ENCODE data around the gene VPS45.
"Not testable (repeated sequence)": the region's sequence is repeated elsewhere in the genome, so short reads cannot be mapped to it uniquely, and the experiment has no call there.

The VPS45 gene

DNA sequence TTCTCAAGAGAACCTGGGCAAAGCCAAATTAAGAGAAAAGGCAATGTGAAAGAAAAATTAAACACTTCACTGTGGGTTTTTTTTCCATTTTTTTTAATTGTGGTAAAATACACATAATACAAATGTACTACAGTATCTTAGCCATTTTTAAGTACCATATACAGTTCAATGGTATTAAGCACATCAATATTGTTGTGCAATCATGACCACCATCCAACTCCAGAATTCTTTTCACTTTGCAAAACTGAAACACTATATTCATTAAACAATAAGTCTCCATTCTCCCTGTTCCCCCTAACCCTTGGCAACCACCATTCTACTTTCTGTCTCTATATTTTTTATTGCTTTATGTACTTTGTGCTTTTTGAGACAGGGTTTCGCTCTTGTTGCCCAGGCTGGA is 39.3 kb upstream of the VPS45 start:
- Histone ChIP-seq H3K9me3 (ENCODE audit: insufficient read depth, low read length) (no peaks in the 10 kb centered on the region), H3K4me2 (ENCODE audit: low read depth, low read length, poor library complexity, severe bottlenecking) (no peak overlapping the region), H3K9me2 (replicated peaks; ENCODE audit: insufficient read depth, low read length) (no peaks in the 10 kb centered on the region), H3K4me3 (ENCODE audit: insufficient read depth, low read length, poor library complexity, severe bottlenecking) (no peak overlapping the region), H3K79me2 (ENCODE audit: insufficient read depth, low read length) (no peaks in the 10 kb centered on the region), H3K27ac (ENCODE audit: low read depth, low read length) (no peak overlapping the region), H3K9ac (ENCODE audit: low read length) (no peak overlapping the region), H3K27me3 (ENCODE audit: low read length) (no peaks in the 10 kb centered on the region), H2AFZ (ENCODE audit: low read depth, low read length, severe bottlenecking) (no peak overlapping the region), H3F3A (ENCODE audit: insufficient read depth) (no peaks in the 10 kb centered on the region), H4K20me1 (ENCODE audit: low read depth, low read length) (no peaks in the 10 kb centered on the region), H3K36me3 (ENCODE audit: low read length) (no peaks in the 10 kb centered on the region)
- TF ChIP-seq, protein P1, sequence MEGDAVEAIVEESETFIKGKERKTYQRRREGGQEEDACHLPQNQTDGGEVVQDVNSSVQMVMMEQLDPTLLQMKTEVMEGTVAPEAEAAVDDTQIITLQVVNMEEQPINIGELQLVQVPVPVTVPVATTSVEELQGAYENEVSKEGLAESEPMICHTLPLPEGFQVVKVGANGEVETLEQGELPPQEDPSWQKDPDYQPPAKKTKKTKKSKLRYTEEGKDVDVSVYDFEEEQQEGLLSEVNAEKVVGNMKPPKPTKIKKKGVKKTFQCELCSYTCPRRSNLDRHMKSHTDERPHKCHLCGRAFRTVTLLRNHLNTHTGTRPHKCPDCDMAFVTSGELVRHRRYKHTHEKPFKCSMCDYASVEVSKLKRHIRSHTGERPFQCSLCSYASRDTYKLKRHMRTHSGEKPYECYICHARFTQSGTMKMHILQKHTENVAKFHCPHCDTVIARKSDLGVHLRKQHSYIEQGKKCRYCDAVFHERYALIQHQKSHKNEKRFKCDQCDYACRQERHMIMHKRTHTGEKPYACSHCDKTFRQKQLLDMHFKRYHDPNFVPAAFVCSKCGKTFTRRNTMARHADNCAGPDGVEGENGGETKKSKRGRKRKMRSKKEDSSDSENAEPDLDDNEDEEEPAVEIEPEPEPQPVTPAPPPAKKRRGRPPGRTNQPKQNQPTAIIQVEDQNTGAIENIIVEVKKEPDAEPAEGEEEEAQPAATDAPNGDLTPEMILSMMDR (IDR thresholded peaks at IDR 0.05; ENCODE audit: insufficient read depth, low read length, poor library complexity, severe bottlenecking) = no peak
- no peak for TF ChIP-seq EZH2phosphoT487 (conservative IDR thresholded peaks at IDR 0.05; ENCODE audit: low read length)

DNA sequence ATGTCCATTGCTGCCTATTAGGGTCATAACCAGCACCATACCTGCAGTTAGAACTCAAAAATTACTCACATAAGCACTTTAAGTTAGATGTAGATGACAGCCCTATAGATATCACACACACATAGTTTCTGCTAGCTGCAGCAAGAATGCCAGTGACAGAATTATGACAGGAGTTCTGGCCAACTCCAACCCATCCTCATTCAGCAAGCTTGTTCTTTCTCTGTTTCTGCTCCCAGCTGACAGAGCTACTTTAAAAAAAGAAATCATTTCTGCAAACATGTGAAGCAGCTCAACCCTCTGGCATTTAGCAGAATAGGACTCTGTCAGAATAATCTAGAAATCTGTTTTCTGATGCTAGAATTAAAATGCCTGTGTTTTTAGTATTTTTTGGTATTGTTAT is 33.2 kb upstream of the VPS45 start:
- H3K4me3 ChIP-seq (ENCODE audit: insufficient read depth, low read length, poor library complexity, severe bottlenecking) = no peak overlapping the region
- no peaks in the 10 kb centered on the region for H3K9me2 ChIP-seq (replicated peaks; ENCODE audit: insufficient read depth, low read length)
- no peak overlapping the region for H3K9ac ChIP-seq (ENCODE audit: low read length)
- no peak overlapping the region for H2AFZ ChIP-seq (ENCODE audit: low read depth, low read length, severe bottlenecking)
- H4K20me1 ChIP-seq (ENCODE audit: low read depth, low read length) = no peaks in the 10 kb centered on the region
- H3K79me2 ChIP-seq (ENCODE audit: insufficient read depth, low read length) = no peaks in the 10 kb centered on the region
- TF ChIP-seq, protein P1 (IDR thresholded peaks at IDR 0.05; ENCODE audit: insufficient read depth, low read length, poor library complexity, severe bottlenecking) = no peak
- no peak for TF ChIP-seq EZH2phosphoT487 (conservative IDR thresholded peaks at IDR 0.05; ENCODE audit: low read length)
- no peaks in the 10 kb centered on the region for H3F3A ChIP-seq (ENCODE audit: insufficient read depth)
- no peaks in the 10 kb centered on the region for H3K9me3 ChIP-seq (ENCODE audit: insufficient read depth, low read length)
- H3K4me2 ChIP-seq (ENCODE audit: low read depth, low read length, poor library complexity, severe bottlenecking) = no peak overlapping the region
- H3K27ac ChIP-seq (ENCODE audit: low read depth, low read length) = no peak overlapping the region
- no peaks in the 10 kb centered on the region for H3K36me3 ChIP-seq (ENCODE audit: low read length)
- no peaks in the 10 kb centered on the region for H3K27me3 ChIP-seq (ENCODE audit: low read length)

DNA sequence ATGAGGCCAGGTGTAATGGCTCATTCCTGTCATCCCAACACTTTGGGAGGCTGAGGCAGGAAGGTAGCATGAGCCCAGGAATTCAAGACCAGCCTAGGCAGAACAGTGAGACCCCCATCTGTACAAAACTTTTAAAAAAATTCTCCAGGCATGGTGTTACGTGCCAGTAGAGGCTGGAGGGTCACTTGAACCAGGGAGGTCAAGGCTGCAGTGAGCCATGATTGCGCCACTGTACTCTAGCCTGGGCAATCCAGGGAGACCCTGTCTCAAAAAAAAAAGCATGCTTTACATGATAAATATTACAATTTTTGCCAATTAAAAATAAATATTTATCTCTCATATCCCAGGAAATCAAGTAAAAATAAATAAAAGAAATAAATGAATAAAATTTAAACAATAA is 17.6 kb upstream of the VPS45 start:
- Histone ChIP-seq H3K9me3 (ENCODE audit: insufficient read depth, low read length) (no peaks in the 10 kb centered on the region), H3K36me3 (ENCODE audit: low read length) (no peaks in the 10 kb centered on the region), H2AFZ (ENCODE audit: low read depth, low read length, severe bottlenecking) (no peak overlapping the region), H3K27ac (ENCODE audit: low read depth, low read length) (no peak overlapping the region), H4K20me1 (ENCODE audit: low read depth, low read length) (no peaks in the 10 kb centered on the region), H3K79me2 (ENCODE audit: insufficient read depth, low read length) (no peaks in the 10 kb centered on the region), H3K4me2 (ENCODE audit: low read depth, low read length, poor library complexity, severe bottlenecking) (no peak overlapping the region), H3K27me3 (ENCODE audit: low read length) (0 out of 2 replicates have a peak, but pooled peaks cover 3% of the 10 kb centered on the region), H3K9me2 (replicated peaks; ENCODE audit: insufficient read depth, low read length) (no peaks in the 10 kb centered on the region), H3F3A (ENCODE audit: insufficient read depth) (no peaks in the 10 kb centered on the region), H3K9ac (ENCODE audit: low read length) (no peak overlapping the region), H3K4me3 (ENCODE audit: insufficient read depth, low read length, poor library complexity, severe bottlenecking) (no peak overlapping the region)
- TF ChIP-seq, protein P1 (IDR thresholded peaks at IDR 0.05; ENCODE audit: insufficient read depth, low read length, poor library complexity, severe bottlenecking) = no peak
- TF ChIP-seq EZH2phosphoT487 (conservative IDR thresholded peaks at IDR 0.05; ENCODE audit: low read length) = no peak

DNA sequence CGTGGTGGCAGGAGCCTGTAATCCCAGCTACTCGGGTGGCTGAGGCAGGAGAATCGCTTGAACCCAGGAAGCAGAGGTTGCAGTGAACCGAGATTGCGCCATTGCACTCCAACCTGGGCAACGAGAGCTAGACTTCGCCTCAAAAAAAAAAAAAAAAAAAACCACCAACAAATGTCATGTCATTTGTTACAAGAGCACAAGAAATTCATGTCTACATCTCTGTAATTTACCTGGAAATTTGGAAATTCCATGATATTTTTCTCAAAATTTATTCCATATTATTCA is 16.5 kb upstream of the VPS45 start:
- Histone ChIP-seq H3F3A (ENCODE audit: insufficient read depth) (no peaks in the 10 kb centered on the region), H3K79me2 (ENCODE audit: insufficient read depth, low read length) (no peaks in the 10 kb centered on the region), H3K27me3 (ENCODE audit: low read length) (0 out of 2 replicates have a peak, but pooled peaks cover 3% of the 10 kb centered on the region), H4K20me1 (ENCODE audit: low read depth, low read length) (no peaks in the 10 kb centered on the region), H3K4me2 (ENCODE audit: low read depth, low read length, poor library complexity, severe bottlenecking) (no peak overlapping the region), H3K9me2 (replicated peaks; ENCODE audit: insufficient read depth, low read length) (no peaks in the 10 kb centered on the region), H3K4me3 (ENCODE audit: insufficient read depth, low read length, poor library complexity, severe bottlenecking) (no peak overlapping the region), H3K9ac (ENCODE audit: low read length) (no peak overlapping the region), H3K9me3 (ENCODE audit: insufficient read depth, low read length) (no peaks in the 10 kb centered on the region), H2AFZ (ENCODE audit: low read depth, low read length, severe bottlenecking) (no peak overlapping the region), H3K36me3 (ENCODE audit: low read length) (no peaks in the 10 kb centered on the region), H3K27ac (ENCODE audit: low read depth, low read length) (no peak overlapping the region)
- TF ChIP-seq, protein P1 (IDR thresholded peaks at IDR 0.05; ENCODE audit: insufficient read depth, low read length, poor library complexity, severe bottlenecking) = no peak
- no peak for TF ChIP-seq EZH2phosphoT487 (conservative IDR thresholded peaks at IDR 0.05; ENCODE audit: low read length)

DNA sequence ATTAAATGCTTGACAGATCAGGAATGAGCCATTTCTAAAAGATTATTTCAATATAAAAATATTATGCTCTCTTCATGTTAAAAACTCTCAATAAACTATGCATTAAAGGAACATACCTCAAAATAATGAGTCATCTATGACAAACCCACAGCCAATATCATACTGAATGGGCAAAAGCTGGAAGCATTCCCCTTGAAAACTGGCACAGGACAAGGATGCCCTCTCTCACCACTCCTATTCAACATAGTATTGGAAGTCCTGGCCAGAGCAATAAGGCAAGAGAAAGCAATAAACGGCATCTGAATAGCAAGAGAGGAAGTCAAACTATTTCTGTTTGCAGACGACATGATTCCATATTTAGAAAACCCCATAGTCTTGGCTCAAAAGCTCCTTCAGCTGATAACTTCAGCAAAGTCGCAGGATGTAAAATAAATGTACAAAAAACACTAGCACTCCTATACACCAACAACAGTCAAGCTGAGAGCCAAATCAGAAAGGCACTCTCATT is 15.6 kb upstream of the VPS45 start:
- not testable (repeated sequence) for H3F3A ChIP-seq (ENCODE audit: insufficient read depth)

More for the DNA sequence above, 15.6 kb upstream of the VPS45 start:
- not testable (repeated sequence) for H3K36me3 ChIP-seq (ENCODE audit: low read length); H2AFZ ChIP-seq (ENCODE audit: low read depth, low read length, severe bottlenecking); H4K20me1 ChIP-seq (ENCODE audit: low read depth, low read length); H3K4me3 ChIP-seq (ENCODE audit: insufficient read depth, low read length, poor library complexity, severe bottlenecking); H3K4me2 ChIP-seq (ENCODE audit: low read depth, low read length, poor library complexity, severe bottlenecking); H3K27ac ChIP-seq (ENCODE audit: low read depth, low read length); H3K9ac ChIP-seq (ENCODE audit: low read length); H3K9me2 ChIP-seq (replicated peaks; ENCODE audit: insufficient read depth, low read length); H3K9me3 ChIP-seq (ENCODE audit: insufficient read depth, low read length); H3K79me2 ChIP-seq (ENCODE audit: insufficient read depth, low read length); H3K27me3 ChIP-seq (ENCODE audit: low read length)

Data from SU-DHL-6 (cell line).